AG08396 (cell line): ENCODE measurements around the gene USP4.
A peak's percentile ranks its signal among the peaks of the same experiment; 100 is the strongest.
"Not testable (repeated sequence)": the region's sequence is repeated elsewhere in the genome, so short reads cannot be mapped to it uniquely, and the experiment has no call there.

Experiments
- DNase-seq: peaks from one replicate; pipeline ENCODE4 v3.0.0; 2012; ENCODE audit warnings: low spot score, mixed read lengths

Gene USP4, protein sequence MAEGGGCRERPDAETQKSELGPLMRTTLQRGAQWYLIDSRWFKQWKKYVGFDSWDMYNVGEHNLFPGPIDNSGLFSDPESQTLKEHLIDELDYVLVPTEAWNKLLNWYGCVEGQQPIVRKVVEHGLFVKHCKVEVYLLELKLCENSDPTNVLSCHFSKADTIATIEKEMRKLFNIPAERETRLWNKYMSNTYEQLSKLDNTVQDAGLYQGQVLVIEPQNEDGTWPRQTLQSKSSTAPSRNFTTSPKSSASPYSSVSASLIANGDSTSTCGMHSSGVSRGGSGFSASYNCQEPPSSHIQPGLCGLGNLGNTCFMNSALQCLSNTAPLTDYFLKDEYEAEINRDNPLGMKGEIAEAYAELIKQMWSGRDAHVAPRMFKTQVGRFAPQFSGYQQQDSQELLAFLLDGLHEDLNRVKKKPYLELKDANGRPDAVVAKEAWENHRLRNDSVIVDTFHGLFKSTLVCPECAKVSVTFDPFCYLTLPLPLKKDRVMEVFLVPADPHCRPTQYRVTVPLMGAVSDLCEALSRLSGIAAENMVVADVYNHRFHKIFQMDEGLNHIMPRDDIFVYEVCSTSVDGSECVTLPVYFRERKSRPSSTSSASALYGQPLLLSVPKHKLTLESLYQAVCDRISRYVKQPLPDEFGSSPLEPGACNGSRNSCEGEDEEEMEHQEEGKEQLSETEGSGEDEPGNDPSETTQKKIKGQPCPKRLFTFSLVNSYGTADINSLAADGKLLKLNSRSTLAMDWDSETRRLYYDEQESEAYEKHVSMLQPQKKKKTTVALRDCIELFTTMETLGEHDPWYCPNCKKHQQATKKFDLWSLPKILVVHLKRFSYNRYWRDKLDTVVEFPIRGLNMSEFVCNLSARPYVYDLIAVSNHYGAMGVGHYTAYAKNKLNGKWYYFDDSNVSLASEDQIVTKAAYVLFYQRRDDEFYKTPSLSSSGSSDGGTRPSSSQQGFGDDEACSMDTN

DNA sequence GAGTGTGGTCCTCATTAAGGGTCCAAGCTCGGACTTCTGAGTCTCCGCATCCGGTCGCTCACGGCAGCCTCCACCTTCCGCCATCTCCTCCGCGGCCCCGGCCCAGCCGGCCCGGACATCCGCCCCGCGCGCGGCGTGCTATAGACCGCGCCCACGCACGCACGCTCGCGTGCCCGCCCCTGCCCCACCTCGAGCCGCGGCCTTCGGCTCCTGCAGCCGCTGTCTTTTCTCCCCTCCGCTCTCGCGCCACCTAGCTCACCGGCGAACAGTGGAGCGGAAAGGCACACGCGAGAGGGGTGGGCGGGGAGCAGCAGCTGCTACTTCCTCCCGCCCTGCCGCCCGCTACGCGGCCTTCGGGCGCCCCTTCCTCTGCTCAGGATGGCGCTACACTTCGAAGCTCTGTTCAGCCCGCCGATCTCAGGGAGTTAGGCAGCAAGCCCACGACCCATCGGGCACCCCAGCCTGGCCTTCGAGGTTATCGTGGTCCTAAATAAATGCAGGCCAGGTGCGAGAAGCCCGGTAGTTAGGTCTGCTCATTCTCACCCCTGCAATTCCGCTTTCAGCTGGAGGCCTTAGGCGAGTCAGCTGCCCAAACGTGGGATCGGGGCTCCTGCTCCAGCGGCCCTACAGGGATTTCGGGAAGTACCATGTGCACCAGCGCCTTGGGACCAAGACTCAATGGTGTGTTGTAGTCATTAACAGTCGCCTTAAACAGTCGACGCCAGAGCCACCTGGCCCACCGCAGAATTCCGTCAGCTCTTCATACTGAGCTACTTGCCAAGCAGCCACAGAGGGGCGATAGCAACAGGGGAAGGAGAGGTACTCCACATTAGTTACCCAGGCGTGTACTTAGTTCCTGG lies at the start of gene USP4:
Gene USP4, minus strand, starts transcription at position 113 of the 860 bp plus-strand sequence. Its CDS starts 29 bp downstream, at position 84.
- DNase-seq = peak; percentile 87

DNA sequence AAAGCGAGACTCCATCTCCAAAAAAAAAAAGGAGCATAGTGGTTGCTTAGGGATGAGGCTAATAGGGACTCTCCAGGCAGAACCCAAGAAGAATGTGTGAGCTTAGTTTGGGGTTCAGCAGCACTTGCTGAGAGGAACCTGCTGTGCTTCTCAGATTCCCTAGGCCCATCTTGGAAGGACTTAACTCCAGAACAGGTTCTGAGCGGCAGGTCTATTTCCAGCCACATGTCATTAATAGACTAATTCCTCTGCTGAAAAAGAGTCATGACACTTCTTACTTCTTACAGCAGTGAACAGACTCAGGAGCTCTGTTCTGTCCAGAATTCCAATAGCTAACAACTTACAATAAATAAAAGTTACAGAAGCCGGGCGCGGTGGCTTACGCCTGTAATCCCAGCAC lies 49.4 kb upstream of the USP4 start:
- DNase-seq = no peak

- DNase-seq = no peak
Measured at GRCh38 chr3:49388289-49388820, 48.5 kb upstream of the USP4 start.

GRCh38 chr3:49387721-49388120 lies 47.9 kb upstream of the USP4 start:
- DNase-seq = no peak

DNA sequence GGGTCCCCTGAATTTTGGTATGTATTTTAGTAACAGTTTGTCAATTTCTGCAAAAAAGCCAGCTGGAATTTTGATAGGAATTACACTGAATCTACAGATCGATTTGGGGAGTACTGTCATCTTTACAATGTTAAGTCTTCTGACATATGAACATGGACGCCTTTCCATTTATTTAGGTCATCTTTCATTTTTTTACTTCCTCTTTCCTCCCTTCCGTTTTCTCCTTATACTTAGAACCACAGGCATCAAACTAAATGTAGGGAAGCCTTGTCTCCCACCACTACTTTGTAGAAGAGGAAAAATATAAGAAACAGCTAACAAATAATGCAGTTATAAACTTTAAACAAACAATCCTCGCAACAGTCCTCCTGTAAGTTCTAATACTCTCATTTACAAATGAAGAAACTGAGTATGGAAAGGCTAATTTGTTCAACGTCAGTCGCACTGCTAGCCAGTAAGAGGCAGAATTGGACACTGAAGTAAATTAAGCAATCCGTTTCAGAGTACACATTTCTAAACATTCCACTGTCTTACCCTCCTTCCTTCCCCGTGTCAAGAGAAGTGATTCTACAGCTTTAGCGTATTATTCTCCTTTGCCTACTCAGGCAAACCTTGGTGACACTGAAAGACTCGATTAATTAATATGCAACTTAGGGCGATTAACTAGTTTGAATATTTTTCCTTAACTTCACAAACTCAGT lies 46.4 kb upstream of the USP4 start:
- no peak for DNase-seq

DNA sequence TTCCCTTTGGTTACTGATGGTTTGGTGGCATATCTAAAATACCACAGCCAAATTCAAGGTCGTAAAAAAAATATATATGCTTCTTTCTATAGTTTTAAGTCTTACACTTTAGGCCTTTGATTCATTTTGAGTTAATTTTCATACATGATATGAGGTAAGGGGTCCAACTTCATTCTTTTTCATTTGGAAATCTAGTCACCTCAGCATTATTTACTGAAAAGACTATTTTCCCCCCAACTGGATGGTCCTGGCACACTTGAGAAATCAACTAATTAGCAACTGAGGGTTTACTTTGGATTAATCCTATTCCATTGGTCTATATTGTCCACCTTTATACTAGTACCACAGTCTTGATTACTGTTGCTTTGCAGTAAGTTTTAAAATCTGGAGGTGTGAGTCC lies 45.8 kb upstream of the USP4 start:
- DNase-seq = no peak

DNA sequence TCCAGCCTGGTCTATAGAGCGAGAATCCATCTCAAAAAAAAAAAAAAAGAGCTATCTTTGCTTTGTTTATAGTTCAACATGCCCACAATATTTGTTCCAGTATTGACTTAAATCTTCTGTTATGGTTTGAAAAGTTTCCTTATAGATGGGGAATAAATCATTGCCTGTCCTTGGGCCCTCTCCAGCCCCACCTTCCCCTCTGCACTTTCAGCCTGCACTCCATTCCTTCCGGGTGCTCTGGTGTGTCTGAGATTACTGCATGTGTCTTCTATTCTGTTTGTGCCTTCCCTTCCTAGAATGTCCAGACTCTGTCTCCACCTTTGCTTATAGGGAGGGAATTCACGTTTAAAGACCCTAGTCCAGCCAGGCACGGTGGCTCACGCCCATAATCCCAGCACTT lies 43.5 kb upstream of the USP4 start:
- DNase-seq = no peak

GRCh38 chr3:49378249-49378895 lies 38.5 kb upstream of the USP4 start:
- no peak for DNase-seq

- no peak for DNase-seq
Measured at GRCh38 chr3:49377483-49377882, 37.6 kb upstream of the USP4 start.

DNA sequence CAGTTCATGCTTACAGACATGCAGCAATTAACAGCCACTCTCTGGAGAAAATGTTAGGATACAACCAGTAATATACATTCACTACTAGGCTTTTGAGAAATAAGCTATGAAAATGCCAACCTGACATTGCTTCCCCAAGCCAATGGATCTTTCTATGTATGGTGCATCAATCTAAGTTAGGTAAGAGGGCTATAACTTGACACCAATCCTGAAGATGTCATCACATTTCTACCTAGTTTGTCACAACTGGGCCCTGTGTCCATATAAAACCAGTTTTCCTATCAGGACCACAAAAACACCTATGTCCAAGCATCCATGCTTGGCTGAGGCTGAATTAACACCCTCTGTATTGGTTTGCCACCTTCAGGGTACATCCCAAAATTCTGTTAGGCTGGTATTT lies 32.1 kb upstream of the USP4 start:
- DNase-seq = no peak

GRCh38 chr3:49370585-49371290 lies 30.9 kb upstream of the USP4 start:
- DNase-seq = no peak

GRCh38 chr3:49362561-49362960 lies 22.7 kb upstream of the USP4 start:
- DNase-seq = no peak

GRCh38 chr3:49359623-49360022 lies 19.8 kb upstream of the USP4 start:
- DNase-seq = no peak

DNA sequence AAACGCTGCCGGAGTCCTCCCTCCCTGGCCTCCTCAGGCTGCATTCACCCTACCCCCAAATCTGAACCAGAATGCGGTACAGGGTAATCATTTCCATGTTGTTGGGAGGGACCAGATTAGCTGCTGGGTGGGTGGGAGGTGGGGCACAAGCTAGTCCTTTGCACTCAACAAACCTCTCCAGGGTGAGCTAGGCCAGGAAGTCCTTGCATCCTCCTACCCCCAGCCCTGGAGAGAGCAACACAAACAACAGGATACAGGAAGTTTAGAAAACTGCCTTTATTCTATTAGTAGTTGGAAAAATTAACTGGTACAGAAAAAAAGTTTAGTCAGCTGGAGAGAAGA lies 19.0 kb upstream of the USP4 start:
- DNase-seq = no peak

GRCh38 chr3:49358217-49358883 lies 18.5 kb upstream of the USP4 start, which contains the start of gene GPX1:
TSS of gene GPX1 (minus strand) at chr3:49358353. CDS start at chr3:49358278, 75 bp downstream.
- peak; percentile 91 for DNase-seq

GRCh38 chr3:49357443-49358216 lies 17.8 kb upstream of the USP4 start:
- DNase-seq = peak; percentile 79

DNA sequence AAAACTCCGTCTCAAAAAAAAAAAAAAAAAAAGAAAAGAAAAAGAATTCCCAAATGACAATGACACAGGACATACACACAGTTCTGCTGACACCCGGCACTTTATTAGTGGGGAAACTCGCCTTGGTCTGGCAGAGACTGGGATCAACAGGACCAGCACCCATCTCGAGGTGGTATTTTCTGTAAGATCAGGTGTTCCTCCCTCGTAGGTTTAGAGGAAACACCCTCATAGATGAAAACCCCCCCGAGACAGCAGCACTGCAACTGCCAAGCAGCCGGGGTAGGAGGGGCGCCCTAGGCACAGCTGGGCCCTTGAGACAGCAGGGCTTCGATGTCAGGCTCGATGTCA lies 17.2 kb upstream of the USP4 start:
- DNase-seq = not testable (repeated sequence)

DNA sequence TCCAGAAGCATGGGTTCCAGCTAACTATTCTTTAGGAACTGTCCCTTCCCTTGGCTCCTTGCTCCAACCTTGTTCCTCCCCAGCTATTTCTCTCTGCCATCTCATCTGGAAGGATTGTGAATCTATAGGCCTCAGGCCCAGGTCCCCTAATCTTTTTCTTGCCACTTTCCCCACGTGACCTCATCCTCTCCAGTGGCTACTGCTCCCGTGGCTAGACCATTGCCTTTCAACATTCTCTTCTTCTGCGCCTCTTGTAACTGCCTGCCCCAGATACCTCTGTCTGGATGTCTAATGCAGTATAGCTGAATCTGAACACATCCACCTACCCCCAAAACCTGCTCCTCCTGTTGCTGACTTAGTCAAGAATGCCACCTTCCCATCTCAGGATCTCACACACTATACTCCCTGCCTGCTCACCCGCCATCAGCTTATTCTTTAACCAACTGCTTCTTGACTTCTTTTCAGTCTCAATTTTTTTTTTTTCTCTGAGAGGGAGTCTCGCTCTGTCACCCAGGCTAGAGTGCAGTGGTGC lies 13.1 kb upstream of the USP4 start:
- no peak for DNase-seq
